Ishikawa (cell line): ENCODE measurements around the gene KRTAP19-8.

ENCODE experiments used
- CEBPB ChIP-seq: IDR thresholded peaks from 2 replicates; pipeline ENCODE4 v1.6.1; 2012
- CREB1 ChIP-seq: IDR thresholded peaks from 2 replicates; pipeline ENCODE4 v1.6.1; 2012; ENCODE audit warnings: low read depth
- EGR1 ChIP-seq: IDR thresholded peaks from 2 replicates; pipeline ENCODE4 v1.6.1; 2012
- EP300 ChIP-seq: IDR thresholded peaks from 2 replicates; pipeline ENCODE4 v1.6.1; 2012; ENCODE audit warnings: borderline replicate concordance
- FOXM1 ChIP-seq: IDR thresholded peaks from 2 replicates; pipeline ENCODE4 v1.6.1; 2012; ENCODE audit warnings: low read depth, borderline replicate concordance
- MAX ChIP-seq: IDR thresholded peaks from 2 replicates; pipeline ENCODE4 v1.6.1; 2012
- NFIC ChIP-seq: IDR thresholded peaks from 2 replicates; pipeline ENCODE4 v1.6.1; 2012
- RAD21 ChIP-seq: IDR thresholded peaks from 2 replicates; pipeline ENCODE4 v1.6.1; 2012; ENCODE audit warnings: low read depth
- REST ChIP-seq: IDR thresholded peaks from 2 replicates; pipeline ENCODE4 v1.6.1; 2012; ENCODE audit warnings: low read depth, mild to moderate bottlenecking
- TAF1 ChIP-seq: IDR thresholded peaks from 2 replicates; pipeline ENCODE4 v1.6.1; 2012; ENCODE audit warnings: low read depth, mild to moderate bottlenecking
- TCF12 ChIP-seq: IDR thresholded peaks from 2 replicates; pipeline ENCODE4 v1.6.1; 2012; ENCODE audit warnings: low read depth
- TEAD4 ChIP-seq: IDR thresholded peaks from 2 replicates; pipeline ENCODE4 v1.6.1; 2012
- USF1 ChIP-seq: IDR thresholded peaks from 2 replicates; pipeline ENCODE4 v1.6.1; 2012
- YY1 ChIP-seq: IDR thresholded peaks from 2 replicates; pipeline ENCODE4 v1.6.1; 2012; ENCODE audit warnings: low read depth
- ZBTB7A ChIP-seq: IDR thresholded peaks from 2 replicates; pipeline ENCODE4 v1.6.1; 2012; ENCODE audit warnings: low read depth

Gene KRTAP19-8

GRCh38 chr21:31012133-31013089 lies 25.9 kb downstream of the KRTAP19-8 start:
- no peak for TF ChIP-seq EP300
- TF ChIP-seq RAD21, result no peak
- TF ChIP-seq FOXM1, result no peak
- no peak for TF ChIP-seq TEAD4
- no peak for TF ChIP-seq CEBPB
- TF ChIP-seq NFIC, result no peak
- TF ChIP-seq MAX, result no peak
- no peak for TF ChIP-seq REST

- TF ChIP-seq CREB1 (no peak), TAF1 (no peak), EP300 (no peak), NFIC (no peak), YY1 (no peak), FOXM1 (no peak), ZBTB7A (no peak), CEBPB (no peak), TEAD4 (no peak), REST (no peak), EGR1 (no peak), TCF12 (no peak)
Observed at GRCh38 chr21:31011412-31011811, 26.9 kb downstream of the KRTAP19-8 start.

GRCh38 chr21:31008355-31008754 lies 29.9 kb downstream of the KRTAP19-8 start:
- TF ChIP-seq CREB1, result no peak
- TF ChIP-seq NFIC, result no peak
- TF ChIP-seq EP300, result no peak

GRCh38 chr21:31005019-31005418 lies 33.3 kb downstream of the KRTAP19-8 start:
- TF ChIP-seq REST (no peak), RAD21 (no peak), ZBTB7A (no peak), YY1 (no peak), USF1 (no peak), EGR1 (no peak), MAX (no peak), EP300 (no peak), FOXM1 (no peak), TCF12 (no peak), CEBPB (no peak), TAF1 (no peak), CREB1 (no peak), TEAD4 (no peak), NFIC (no peak)

GRCh38 chr21:31003471-31003870 lies 34.8 kb downstream of the KRTAP19-8 start:
- no peak for TF ChIP-seq EP300
- no peak for TF ChIP-seq TAF1
- no peak for TF ChIP-seq REST
- TF ChIP-seq RAD21, result no peak
- TF ChIP-seq TCF12, result no peak
- no peak for TF ChIP-seq TEAD4
